Psoas muscle (tissue), 8 donors: ENCODE results near the gene KIRREL3. TPM values are rescaled to one million over a fixed set of nuclear protein-coding genes. Genes with fewer than 3 reads are reported as not detected.
"Not testable (repeated sequence)": the region's sequence is repeated elsewhere in the genome, so short reads cannot be mapped to it uniquely, and the experiment has no call there.

ENCODE experiments used
- ATAC-seq, 4 donors: fragments of 200-7000 bp; cut with Tn5 transposase; one replicate each; pipeline ENCODE4 v1.9.1; 2020; ENCODE audit warnings: moderate library complexity in 3 of 4, mild to moderate bottlenecking in 2 of 4
- DNase-seq, 2 donors: peaks; one replicate each; pipeline ENCODE4 v3.0.0-alpha.2; 2020
- H3K27ac ChIP-seq: fragments of 200-600 bp; one replicate; pipeline ENCODE4 v1.8.0; 2022
- H3K27me3 ChIP-seq, 3 donors: fragments of 200-600 bp in 1 of 3; one replicate each; pipeline versions ENCODE4 v1.6.1 to v1.8.0; 2013 to 2022; ENCODE audit warnings: low read length in 2 of 3, mild to moderate bottlenecking in 2 of 3, moderate library complexity in 1 of 3; ENCODE audit not compliant: insufficient read depth in 3 of 3
- H3K36me3 ChIP-seq, 2 donors: fragments of 200-600 bp in 1 of 2; one replicate each; pipeline versions ENCODE4 v1.6.1 to v1.8.0; 2013 to 2022; ENCODE audit warnings: low read depth in 1 of 2, mild to moderate bottlenecking in 1 of 2, moderate library complexity in 1 of 2; ENCODE audit not compliant: insufficient read depth in 1 of 2
- H3K4me1 ChIP-seq: fragments of 200-600 bp; one replicate; pipeline ENCODE4 v1.8.0; 2022
- H3K4me3 ChIP-seq: fragments of 200-600 bp; one replicate; pipeline ENCODE4 v1.8.0; 2022; ENCODE audit warnings: mild to moderate bottlenecking
- H3K9me3 ChIP-seq: fragments of 200-600 bp; one replicate; pipeline ENCODE4 v1.8.0; 2022
- CTCF ChIP-seq: fragments of 200-600 bp; IDR thresholded peaks from one replicate; pipeline ENCODE4 v1.8.0; 2022; ENCODE audit warnings: antibody characterized with exemption
- WGBS, 3 donors: extraction: QIAGEN DNeasy Blood & Tissue Kit; methylation state at CpG; one replicate each; pipeline versions ENCODE4 v1.1.6 to v1.1.7; 2013; 5-methylcytosine and 5-hydroxymethylcytosine counted together
- intact Hi-C, 2 donors: fragments of 100-400 bp; cut with DNase I; formaldehyde crosslinking; loops; one replicate each; pipeline versions ENCODE4 v1.11.0 to v1.14.2; 2022
- polyA plus RNA-seq, 3 donors: library from polyadenylated mRNA; stranded (reverse); fragments of 200-250 nt; gene quantifications; one replicate each; pipeline ENCODE4 v1.2.3, GENCODE V29; 2013
- total RNA-seq, 4 donors: library from RNA; stranded (reverse); fragmentation: NEBNext Ultra II Directional in 2 of 4; extraction: Animal tissue kit (Norgen Biotek cat#: 25700) in 2 of 4; gene quantifications; one replicate each; pipeline versions ENCODE4 v1.2.1 to v1.2.4, GENCODE V29; 2021 to 2023
- donor health status: healthy with polysubstance abuse.
- donor health status: DM: no; HTN: no; CAD: no; lungs with moderate emphysema.
- donor health status: Bipolar disorder and iron deficiency.
- donor health status: healthy.
- donor health status: DM: yes; HTN: yes; CAD: no.
- donor health status: DM: no; HTN: no; CAD: no.
- donor health status: DM: no; HTN: no; CAD: no.
- donor health status: DM: yes; HTN: yes; CAD: no.

KIRREL3 gene
- total and polyA plus RNA-seq, 7 donors, result 0.04 TPM; not detected in 6

- no peak for TF ChIP-seq CTCF
- no peak overlapping the region for H3K27ac ChIP-seq
- intact Hi-C loops, result no loop called here
- H3K9me3 ChIP-seq, result no peaks in the 10 kb centered on the region
- DNase-seq (no peak), ATAC-seq (no peak)
- no peaks in the 10 kb centered on the region for H3K36me3 ChIP-seq
- H3K4me3 ChIP-seq, result no peak overlapping the region
- no peaks in the 10 kb centered on the region for H3K27me3 ChIP-seq
- WGBS, 3 donors, result 89 to 95% (median 94%) methylated on average over 4 of the region's 4 CpGs
- H3K4me1 ChIP-seq, result no peaks in the 10 kb centered on the region
Measured at GRCh38 chr11:126380909-126381308, 619.7 kb downstream of the KIRREL3 start.

GRCh38 chr11:126378763-126379162, 621.8 kb downstream of the KIRREL3 start:
- ATAC-seq, result no peak
- no peaks in the 10 kb centered on the region for H3K9me3 ChIP-seq
- intact Hi-C loops, result no loop called here
- no peak overlapping the region for H3K27ac ChIP-seq
- H3K36me3 ChIP-seq, result no peaks in the 10 kb centered on the region
- no peak for DNase-seq
- H3K27me3 ChIP-seq, result no peaks in the 10 kb centered on the region
- H3K4me1 ChIP-seq, result no peaks in the 10 kb centered on the region
- no peak overlapping the region for H3K4me3 ChIP-seq
- 65 to 70% (median 70%) methylated on average over 4 of the region's 4 CpGs for WGBS, 3 donors
- no peak for TF ChIP-seq CTCF

- Histone ChIP-seq H3K9me3 (no peaks in the 10 kb centered on the region), H3K4me3 (no peak overlapping the region), H3K36me3 (no peaks in the 10 kb centered on the region), H3K27ac (no peak overlapping the region), H3K27me3 (no peaks in the 10 kb centered on the region), H3K4me1 (no peaks in the 10 kb centered on the region)
- ATAC-seq, result no peak
- WGBS, 3 donors, result 69 to 80% (median 71%) methylated on average over 7 of the region's 7 CpGs
- intact Hi-C loops, result no loop called here
- no peak for TF ChIP-seq CTCF
- DNase-seq, result no peak
Measured at GRCh38 chr11:126375726-126376125, 624.8 kb downstream of the KIRREL3 start.

- H3K4me1 ChIP-seq, H3K27ac ChIP-seq, intact Hi-C loops, H3K4me3 ChIP-seq, H3K9me3 ChIP-seq, H3K27me3 ChIP-seq, DNase-seq, H3K36me3 ChIP-seq: not testable (repeated sequence)
- 81 to 86% (median 83%) methylated on average over 15 to 20 of the region's 28 CpGs for WGBS, 3 donors
- peak in 3 of 4 donors; percentile 29 to 45 (median 35) for ATAC-seq
Measured at GRCh38 chr11:126374562-126375300, 625.8 kb downstream of the KIRREL3 start.

GRCh38 chr11:126373389-126374066, 627.0 kb downstream of the KIRREL3 start:
- intact Hi-C loops, H3K9me3 ChIP-seq, DNase-seq, H3K36me3 ChIP-seq, H3K27ac ChIP-seq, H3K27me3 ChIP-seq, H3K4me3 ChIP-seq, H3K4me1 ChIP-seq: not testable (repeated sequence)
- 54 to 60% (median 59%) methylated on average over 12 of the region's 12 CpGs for WGBS, 3 donors
- peak; percentile 38 to 70 (median 56) for ATAC-seq
